Vagina (tissue), 2 donors: ENCODE data around the gene MRPL18. TPM values are rescaled to one million over a fixed set of nuclear protein-coding genes. Genes with fewer than 3 reads are reported as not detected.
A peak's percentile ranks its signal among the peaks of the same experiment; 100 is the strongest.

Source experiments
- DNase-seq, 2 donors: peaks; one replicate each; pipeline ENCODE4 v3.0.0-alpha.2; 2017; ENCODE audit errors: extremely low spot score in 2 of 2
- H3K27ac ChIP-seq: fragments of 200-600 bp; sonication (generic); one replicate; pipeline ENCODE4 v1.5.1; 2019
- H3K27me3 ChIP-seq: fragments of 200-600 bp; sonication (generic); one replicate; pipeline ENCODE4 v1.5.1; 2019
- H3K36me3 ChIP-seq, 2 donors: fragments of 200-600 bp; sonication (generic); one replicate each; pipeline ENCODE4 v1.5.1; 2017 to 2019
- H3K4me1 ChIP-seq: fragments of 200-600 bp; sonication (generic); one replicate; pipeline ENCODE4 v1.5.1; 2019
- H3K4me3 ChIP-seq, 2 donors: fragments of 200-600 bp; sonication (generic); 1 replicate in 1 of 2; 2 replicates in 1 of 2; pipeline ENCODE4 v1.5.1; 2016 to 2019
- H3K9me3 ChIP-seq: fragments of 200-600 bp; sonication (generic); one replicate; pipeline ENCODE4 v1.5.1; 2019
- CTCF ChIP-seq, 3 experiments: fragments of 450-650 bp in 2 of 3; fragments of 200-600 bp in 1 of 3; sonication (generic) in 1 of 3; IDR thresholded peaks; one replicate each; pipeline ENCODE4 v1.5.1; 2017 to 2019; ENCODE audit warnings: antibody characterized with exemption in 3 of 3, mild to moderate bottlenecking in 2 of 3, moderate library complexity in 2 of 3
- POLR2A ChIP-seq, 2 donors: fragments of 450-650 bp; IDR thresholded peaks; one replicate each; pipeline ENCODE4 v1.6.1; 2017; ENCODE audit warnings: antibody characterized with exemption in 2 of 2, mild to moderate bottlenecking in 2 of 2, moderate library complexity in 2 of 2
- POLR2AphosphoS5 ChIP-seq, 2 donors: sonication (generic); formaldehyde crosslinking; IDR thresholded peaks; one replicate each; pipeline ENCODE4 v1.9.0; 2017; ENCODE audit warnings: antibody characterized with exemption in 2 of 2, mild to moderate bottlenecking in 2 of 2, low read depth in 1 of 2; ENCODE audit not compliant: insufficient read depth in 1 of 2
- intact Hi-C: fragments of 100-400 bp; cut with DNase I; formaldehyde crosslinking; loops from one replicate; pipeline ENCODE4 v1.15.1; 2023
- total RNA-seq: library from RNA; depleted of rRNA; stranded (reverse); fragments of >200 nt; gene quantifications from one replicate; pipeline ENCODE4 v1.2.3, GENCODE V29; 2016

MRPL18 gene
- total RNA-seq, 1 donor from 2014 or later = 58.7 TPM

GRCh38 chr6:159772196-159772595 is 18.1 kb upstream of the MRPL18 start:
- H3K36me3 ChIP-seq = peaks cover 0 to 43% of the 10 kb centered on the region in 2 donors
- H3K4me1 ChIP-seq = no peaks in the 10 kb centered on the region
- H3K27me3 ChIP-seq = no peaks in the 10 kb centered on the region
- intact Hi-C loops = no loop called here
- no peaks in the 10 kb centered on the region for H3K9me3 ChIP-seq
- TF ChIP-seq CTCF (IDR thresholded peaks at IDR 0.05) (no peak), POLR2AphosphoS5 (IDR thresholded peaks at IDR 0.05; ENCODE audit: insufficient read depth in 1 of 2, low read depth in 1 of 2) (no peak), POLR2A (IDR thresholded peaks at IDR 0.05) (no peak)
- DNase-seq = no peak
- no peak overlapping the region for H3K4me3 ChIP-seq
- H3K27ac ChIP-seq = no peak overlapping the region

- Histone ChIP-seq H3K36me3 (peaks cover 0 to 63% of the 10 kb centered on the region in 2 donors), H3K4me3 (no peak overlapping the region)
Observed at GRCh38 chr6:159777240-159777904, 12.9 kb upstream of the MRPL18 start.

GRCh38 chr6:159778131-159778530 is 12.1 kb upstream of the MRPL18 start:
- H3K36me3 ChIP-seq = peaks cover 0 to 70% of the 10 kb centered on the region in 2 donors
- intact Hi-C loops = no loop called here
- no peaks in the 10 kb centered on the region for H3K27me3 ChIP-seq

More at GRCh38 chr6:159777240-159777904, 12.9 kb upstream of the MRPL18 start:
- Histone ChIP-seq H3K9me3 (no peaks in the 10 kb centered on the region), H3K27ac (no peak overlapping the region), H3K4me1 (no peaks in the 10 kb centered on the region), H3K27me3 (no peaks in the 10 kb centered on the region)
- intact Hi-C loops = no loop called here
- DNase-seq = no peak
- TF ChIP-seq POLR2A (IDR thresholded peaks at IDR 0.05) = no peak
- no peak for TF ChIP-seq CTCF (IDR thresholded peaks at IDR 0.05)
- no peak for TF ChIP-seq POLR2AphosphoS5 (IDR thresholded peaks at IDR 0.05; ENCODE audit: insufficient read depth in 1 of 2, low read depth in 1 of 2)

GRCh38 chr6:159778542-159779103 is 11.6 kb upstream of the MRPL18 start:
- intact Hi-C loops = no loop called here
- Histone ChIP-seq H3K4me3 (no peak overlapping the region), H3K9me3 (no peaks in the 10 kb centered on the region), H3K4me1 (peaks cover 7% of the 10 kb centered on the region), H3K36me3 (peaks cover 0 to 75% of the 10 kb centered on the region in 2 donors), H3K27me3 (no peaks in the 10 kb centered on the region), H3K27ac (no peak overlapping the region)
- no peak for TF ChIP-seq POLR2A (IDR thresholded peaks at IDR 0.05)
- no peak for DNase-seq

More at GRCh38 chr6:159778131-159778530, 12.1 kb upstream of the MRPL18 start:
- no peaks in the 10 kb centered on the region for H3K9me3 ChIP-seq
- H3K4me3 ChIP-seq = no peak overlapping the region
- no peak for DNase-seq
- peaks cover 4% of the 10 kb centered on the region for H3K4me1 ChIP-seq
- TF ChIP-seq POLR2AphosphoS5 (IDR thresholded peaks at IDR 0.05; ENCODE audit: insufficient read depth in 1 of 2, low read depth in 1 of 2) = no peak
- no peak for TF ChIP-seq CTCF (IDR thresholded peaks at IDR 0.05)
- TF ChIP-seq POLR2A (IDR thresholded peaks at IDR 0.05) = no peak
- H3K27ac ChIP-seq = no peak overlapping the region

DNA sequence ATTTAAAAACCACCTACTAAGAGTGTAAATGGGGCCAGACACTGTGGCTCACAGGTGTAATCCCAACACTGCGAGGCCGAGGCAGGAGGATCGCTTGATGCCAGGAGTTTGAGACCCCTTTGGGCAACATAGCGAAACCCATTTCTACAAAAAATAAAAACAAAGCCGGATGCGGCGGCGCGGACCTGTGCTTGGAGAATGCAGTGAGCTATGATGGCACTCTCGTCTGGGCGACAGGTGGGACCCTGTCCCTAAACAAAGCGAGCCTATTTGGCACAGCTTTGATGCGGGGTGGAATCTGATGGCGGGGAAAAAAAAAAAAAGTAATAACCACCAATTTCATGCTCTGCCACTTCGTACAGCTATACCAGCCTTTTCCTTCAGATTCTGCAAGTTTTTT is 2.0 kb upstream of the MRPL18 start:
- intact Hi-C loops = loop anchor here (5.0 kb wide), 1 partner anchor 61 kb away; the partner anchor contains the start of gene WTAP

More for the DNA sequence above, 2.0 kb upstream of the MRPL18 start:
- peaks cover 62% of the 10 kb centered on the region for H3K4me1 ChIP-seq
- no peaks in the 10 kb centered on the region for H3K9me3 ChIP-seq
- TF ChIP-seq CTCF (IDR thresholded peaks at IDR 0.05) (no peak), POLR2AphosphoS5 (IDR thresholded peaks at IDR 0.05; ENCODE audit: insufficient read depth in 1 of 2, low read depth in 1 of 2) (no peak), POLR2A (IDR thresholded peaks at IDR 0.05) (no peak)
- H3K27ac ChIP-seq = peak overlapping the region; percentile 100
- no peaks in the 10 kb centered on the region for H3K27me3 ChIP-seq
- H3K36me3 ChIP-seq = peaks cover 0 to 43% of the 10 kb centered on the region in 2 donors
- DNase-seq = no peak
- H3K4me3 ChIP-seq = peak overlapping the region; percentile 87 to 92
